ENCODE data around the gene PI4KA.
A peak's percentile ranks its signal among the peaks of the same experiment; 100 is the strongest.

PI4KA gene

DNA sequence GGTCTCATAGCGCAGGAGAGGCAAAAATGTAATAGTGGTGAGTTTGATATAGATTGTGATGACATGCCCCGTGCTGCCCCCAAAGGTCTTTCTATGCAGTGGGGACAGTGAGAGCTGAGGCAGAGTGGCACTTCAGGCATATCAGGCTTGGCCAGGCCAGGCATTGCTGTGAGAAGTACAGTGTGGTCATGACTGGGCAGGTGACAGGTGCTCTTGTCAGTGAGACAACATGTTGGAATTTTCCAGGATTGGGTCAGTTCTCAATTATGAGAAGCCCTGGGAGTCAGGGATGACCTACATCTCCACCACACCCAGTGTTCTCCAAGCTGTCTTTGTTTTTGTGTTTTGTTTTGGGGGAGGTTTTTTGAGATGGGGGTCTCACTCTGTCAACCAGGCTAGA, 3.9 kb upstream of the PI4KA start:
- no peak overlapping the region for H3K9ac ChIP-seq (ENCODE audit: low read length)
- no peaks in the 10 kb centered on the region for H3K27me3 ChIP-seq (replicated peaks; ENCODE audit: control insufficient read depth, insufficient read depth, low read length)
- no peak for DNase-seq (ENCODE audit: low read depth)
- no peaks in the 10 kb centered on the region for H3K9me3 ChIP-seq (ENCODE audit: control insufficient read depth, low read length)
- H3K36me3 ChIP-seq (ENCODE audit: control insufficient read depth, insufficient read depth, low read length, severe bottlenecking), result no peaks in the 10 kb centered on the region
- H3K4me1 ChIP-seq (ENCODE audit: control insufficient read depth, insufficient read depth, low read length), result peaks cover 23% of the 10 kb centered on the region
- H3K4me3 ChIP-seq (ENCODE audit: low read length), result no peak overlapping the region

DNA sequence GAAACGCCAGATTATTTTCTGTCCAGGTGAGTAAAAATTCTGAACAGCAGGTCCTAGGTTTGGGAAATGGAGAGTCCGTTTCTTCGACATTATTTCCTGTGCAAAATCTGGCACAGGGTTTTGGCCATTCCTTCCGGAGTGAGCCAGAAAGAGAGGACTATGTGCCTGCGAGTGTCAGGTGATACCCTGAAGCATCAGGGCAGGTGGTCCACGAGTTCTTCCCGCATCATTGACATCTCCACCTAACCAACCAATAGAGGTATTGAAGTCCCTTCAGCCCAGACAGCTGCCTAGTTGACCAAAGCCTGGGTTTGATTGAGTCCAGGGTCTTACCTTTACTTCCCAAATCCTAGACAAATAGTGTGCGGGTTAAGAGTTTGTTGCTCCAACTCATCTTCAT, 1.0 kb upstream of the PI4KA start:
- peaks cover 35% of the 10 kb centered on the region for H3K4me1 ChIP-seq (ENCODE audit: control insufficient read depth, insufficient read depth, low read length)
- no peaks in the 10 kb centered on the region for H3K9me3 ChIP-seq (ENCODE audit: control insufficient read depth, low read length)
- H3K27me3 ChIP-seq (replicated peaks; ENCODE audit: control insufficient read depth, insufficient read depth, low read length), result no peaks in the 10 kb centered on the region
- H3K36me3 ChIP-seq (ENCODE audit: control insufficient read depth, insufficient read depth, low read length, severe bottlenecking), result no peaks in the 10 kb centered on the region
- H3K4me3 ChIP-seq (ENCODE audit: low read length), result peak overlapping the region; percentile 96
- no peak for DNase-seq (ENCODE audit: low read depth)
- peak overlapping the region; percentile 93 for H3K9ac ChIP-seq (ENCODE audit: low read length)

DNA sequence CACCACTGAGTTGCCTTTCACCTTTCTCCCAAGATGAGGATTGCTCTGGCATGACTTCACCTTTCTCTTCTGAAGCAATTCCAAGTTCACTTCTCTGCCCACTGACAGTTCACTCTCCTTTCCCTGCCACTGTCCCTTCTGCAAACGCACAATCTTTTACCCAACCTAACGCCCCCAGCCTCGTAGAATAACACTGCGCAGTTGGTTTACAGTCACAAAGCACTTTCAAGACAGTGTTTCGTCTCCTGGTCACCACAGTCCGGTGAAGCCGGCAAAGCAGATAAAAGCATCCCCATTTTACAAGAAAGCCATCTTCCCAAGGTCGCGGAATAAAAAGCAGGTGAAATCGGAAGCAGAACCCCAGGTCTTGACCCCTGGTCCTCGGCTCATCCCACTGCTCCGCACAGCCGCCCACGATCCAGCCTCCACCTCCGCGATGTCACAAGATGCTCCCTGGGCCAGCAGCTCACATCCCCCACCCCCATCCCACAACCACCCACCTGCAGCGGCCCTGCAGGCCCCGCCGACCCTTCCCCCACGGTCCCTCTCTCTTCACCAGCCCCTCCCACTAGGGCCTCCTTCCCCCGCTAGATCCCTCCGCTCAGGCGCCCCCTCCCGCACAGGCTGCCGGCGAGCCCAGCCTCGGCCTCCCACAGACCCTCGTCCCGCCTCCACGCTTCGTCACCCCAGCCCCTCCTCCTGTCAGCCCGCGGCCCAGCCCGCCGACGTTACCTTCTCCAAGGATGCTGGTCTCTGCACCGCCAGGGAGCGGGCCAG, 585 bp downstream of the PI4KA start:
- H3K4me3 ChIP-seq (ENCODE audit: low read length), result peak overlapping the region; percentile 96
- peaks cover 33% of the 10 kb centered on the region for H3K4me1 ChIP-seq (ENCODE audit: control insufficient read depth, insufficient read depth, low read length)
- no peaks in the 10 kb centered on the region for H3K9me3 ChIP-seq (ENCODE audit: control insufficient read depth, low read length)
- H3K36me3 ChIP-seq (ENCODE audit: control insufficient read depth, insufficient read depth, low read length, severe bottlenecking), result no peaks in the 10 kb centered on the region
- no peaks in the 10 kb centered on the region for H3K27me3 ChIP-seq (replicated peaks; ENCODE audit: control insufficient read depth, insufficient read depth, low read length)
- peak overlapping the region; percentile 93 for H3K9ac ChIP-seq (ENCODE audit: low read length)
- peak; percentile 90 for DNase-seq (ENCODE audit: low read depth)

DNA sequence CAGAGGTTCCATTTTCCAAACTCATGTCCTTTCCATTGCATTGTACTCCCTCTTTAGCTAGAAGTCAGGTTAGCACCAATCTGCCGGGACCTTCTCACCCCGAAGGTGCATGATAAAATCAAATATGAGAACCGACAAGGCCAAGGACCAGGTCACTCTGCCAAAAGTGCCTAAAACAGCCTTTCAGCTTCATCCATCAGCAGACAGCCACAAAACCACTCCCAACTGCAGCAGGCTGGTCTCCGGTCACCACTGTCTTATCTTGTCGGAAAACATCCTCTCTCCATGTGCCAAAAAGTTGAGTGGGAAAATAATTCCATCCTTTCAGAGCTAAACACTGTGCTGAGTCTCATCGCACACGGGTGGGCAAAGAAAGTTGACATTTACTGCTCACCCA, 1.4 kb downstream of the PI4KA start:
- H3K4me1 ChIP-seq (ENCODE audit: control insufficient read depth, insufficient read depth, low read length), result peaks cover 33% of the 10 kb centered on the region
- peak overlapping the region; percentile 93 for H3K9ac ChIP-seq (ENCODE audit: low read length)
- DNase-seq (ENCODE audit: low read depth), result no peak
- H3K27me3 ChIP-seq (replicated peaks; ENCODE audit: control insufficient read depth, insufficient read depth, low read length), result no peaks in the 10 kb centered on the region
- H3K36me3 ChIP-seq (ENCODE audit: control insufficient read depth, insufficient read depth, low read length, severe bottlenecking), result no peaks in the 10 kb centered on the region
- peak overlapping the region; percentile 96 for H3K4me3 ChIP-seq (ENCODE audit: low read length)
- H3K9me3 ChIP-seq (ENCODE audit: control insufficient read depth, low read length), result no peaks in the 10 kb centered on the region

DNA sequence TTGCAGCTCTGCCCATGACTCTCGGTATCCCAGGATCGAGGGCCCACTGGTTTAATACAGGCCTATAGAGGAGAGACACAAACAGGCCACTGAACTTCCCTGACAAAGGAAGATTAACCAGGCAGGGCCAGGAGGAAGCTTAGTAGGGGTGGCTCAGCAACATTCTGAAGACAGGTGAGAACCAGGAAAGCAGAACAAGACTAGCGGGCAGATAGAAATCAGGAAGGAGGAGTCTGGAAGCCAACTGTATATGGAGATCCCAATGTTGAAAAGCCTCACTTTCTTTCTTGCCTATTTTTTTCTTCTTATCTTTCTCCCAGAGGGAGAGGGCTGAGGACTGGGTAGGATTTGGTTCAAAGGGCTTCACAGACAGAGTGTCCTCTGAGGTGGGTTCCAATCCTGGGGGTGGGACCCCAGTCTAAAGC, 5.4 kb downstream of the PI4KA start:
- Histone ChIP-seq H3K36me3 (ENCODE audit: control insufficient read depth, insufficient read depth, low read length, severe bottlenecking) (no peaks in the 10 kb centered on the region), H3K4me3 (ENCODE audit: low read length) (no peak overlapping the region), H3K27me3 (replicated peaks; ENCODE audit: control insufficient read depth, insufficient read depth, low read length) (no peaks in the 10 kb centered on the region), H3K9ac (ENCODE audit: low read length) (no peak overlapping the region), H3K9me3 (ENCODE audit: control insufficient read depth, low read length) (no peaks in the 10 kb centered on the region), H3K4me1 (ENCODE audit: control insufficient read depth, insufficient read depth, low read length) (peaks cover 29% of the 10 kb centered on the region)
- no peak for DNase-seq (ENCODE audit: low read depth)

DNA sequence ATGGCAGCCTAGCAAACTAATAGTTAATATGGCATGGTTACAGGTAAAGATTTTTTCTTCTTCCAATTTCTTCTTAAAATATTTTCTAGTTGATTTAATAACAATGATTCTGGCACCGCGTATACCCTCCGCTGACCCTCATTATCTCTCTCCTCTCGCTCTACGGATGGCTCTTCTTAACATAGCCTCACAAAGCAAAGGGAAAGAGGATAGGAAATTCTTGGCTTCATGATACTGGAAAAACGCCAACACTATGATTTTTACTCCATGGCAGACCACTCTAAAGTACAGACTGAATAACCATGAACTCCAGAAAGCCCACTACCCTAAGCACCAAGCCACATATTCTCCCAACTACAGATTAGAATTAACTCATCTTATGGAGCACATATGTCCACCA, 6.1 kb downstream of the PI4KA start:
- Histone ChIP-seq H3K36me3 (ENCODE audit: control insufficient read depth, insufficient read depth, low read length, severe bottlenecking) (no peaks in the 10 kb centered on the region), H3K27me3 (replicated peaks; ENCODE audit: control insufficient read depth, insufficient read depth, low read length) (no peaks in the 10 kb centered on the region), H3K4me3 (ENCODE audit: low read length) (no peak overlapping the region), H3K9ac (ENCODE audit: low read length) (no peak overlapping the region), H3K9me3 (ENCODE audit: control insufficient read depth, low read length) (no peaks in the 10 kb centered on the region), H3K4me1 (ENCODE audit: control insufficient read depth, insufficient read depth, low read length) (peaks cover 25% of the 10 kb centered on the region)
- DNase-seq (ENCODE audit: low read depth), result no peak

DNA sequence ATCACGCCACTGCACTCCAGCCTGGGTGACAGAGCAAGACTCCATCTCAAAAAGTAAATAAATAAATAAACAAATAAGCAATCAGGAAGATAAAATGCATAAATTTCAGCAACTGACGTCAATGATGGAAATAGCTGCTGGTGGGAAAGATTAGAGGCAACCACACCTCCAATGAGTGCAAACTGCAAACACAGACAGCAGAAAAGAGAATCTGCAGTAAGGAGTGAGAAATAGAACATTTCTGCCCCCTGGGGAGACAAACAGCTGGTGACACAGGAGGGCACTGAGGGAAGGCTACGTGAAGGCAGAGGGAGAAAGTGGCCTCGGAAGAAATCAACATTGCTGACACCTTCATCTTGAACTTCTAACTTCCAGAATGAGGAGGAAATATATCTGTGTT, 6.5 kb downstream of the PI4KA start:
- Histone ChIP-seq H3K27me3 (replicated peaks; ENCODE audit: control insufficient read depth, insufficient read depth, low read length) (no peaks in the 10 kb centered on the region), H3K36me3 (ENCODE audit: control insufficient read depth, insufficient read depth, low read length, severe bottlenecking) (no peaks in the 10 kb centered on the region), H3K4me3 (ENCODE audit: low read length) (no peak overlapping the region), H3K4me1 (ENCODE audit: control insufficient read depth, insufficient read depth, low read length) (peaks cover 20% of the 10 kb centered on the region), H3K9ac (ENCODE audit: low read length) (no peak overlapping the region), H3K9me3 (ENCODE audit: control insufficient read depth, low read length) (no peaks in the 10 kb centered on the region)
- no peak for DNase-seq (ENCODE audit: low read depth)

DNA sequence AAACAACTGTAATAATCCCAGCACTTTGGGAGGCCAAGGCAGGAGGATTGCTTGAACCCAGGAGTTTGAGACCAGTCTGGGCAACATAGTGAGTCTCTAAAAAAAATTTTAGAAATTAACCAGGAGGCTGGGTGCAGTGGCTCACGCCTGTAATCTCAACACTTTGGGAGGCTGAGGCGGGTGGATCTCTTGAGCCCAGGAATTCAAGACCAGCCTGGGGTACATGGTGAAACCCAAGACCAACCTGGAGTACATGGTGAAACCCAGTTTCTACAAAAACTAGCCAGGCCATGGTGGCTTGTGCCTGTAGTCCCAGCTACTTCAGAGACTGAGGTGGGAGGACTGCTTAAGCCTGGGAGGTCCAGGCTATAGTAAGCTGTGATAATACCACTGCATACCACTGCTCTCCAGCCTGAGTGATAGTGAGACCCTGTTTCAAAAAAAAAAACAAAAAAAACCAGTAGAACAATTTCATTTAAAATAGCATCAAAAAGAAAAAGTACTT, 11.2 kb downstream of the PI4KA start:
- Histone ChIP-seq H3K4me1 (ENCODE audit: control insufficient read depth, insufficient read depth, low read length) (peaks cover 2% of the 10 kb centered on the region), H3K36me3 (ENCODE audit: control insufficient read depth, insufficient read depth, low read length, severe bottlenecking) (no peaks in the 10 kb centered on the region), H3K9ac (ENCODE audit: low read length) (no peak overlapping the region), H3K4me3 (ENCODE audit: low read length) (no peak overlapping the region), H3K9me3 (ENCODE audit: control insufficient read depth, low read length) (no peaks in the 10 kb centered on the region), H3K27me3 (replicated peaks; ENCODE audit: control insufficient read depth, insufficient read depth, low read length) (no peaks in the 10 kb centered on the region)
- no peak for DNase-seq (ENCODE audit: low read depth)

DNA sequence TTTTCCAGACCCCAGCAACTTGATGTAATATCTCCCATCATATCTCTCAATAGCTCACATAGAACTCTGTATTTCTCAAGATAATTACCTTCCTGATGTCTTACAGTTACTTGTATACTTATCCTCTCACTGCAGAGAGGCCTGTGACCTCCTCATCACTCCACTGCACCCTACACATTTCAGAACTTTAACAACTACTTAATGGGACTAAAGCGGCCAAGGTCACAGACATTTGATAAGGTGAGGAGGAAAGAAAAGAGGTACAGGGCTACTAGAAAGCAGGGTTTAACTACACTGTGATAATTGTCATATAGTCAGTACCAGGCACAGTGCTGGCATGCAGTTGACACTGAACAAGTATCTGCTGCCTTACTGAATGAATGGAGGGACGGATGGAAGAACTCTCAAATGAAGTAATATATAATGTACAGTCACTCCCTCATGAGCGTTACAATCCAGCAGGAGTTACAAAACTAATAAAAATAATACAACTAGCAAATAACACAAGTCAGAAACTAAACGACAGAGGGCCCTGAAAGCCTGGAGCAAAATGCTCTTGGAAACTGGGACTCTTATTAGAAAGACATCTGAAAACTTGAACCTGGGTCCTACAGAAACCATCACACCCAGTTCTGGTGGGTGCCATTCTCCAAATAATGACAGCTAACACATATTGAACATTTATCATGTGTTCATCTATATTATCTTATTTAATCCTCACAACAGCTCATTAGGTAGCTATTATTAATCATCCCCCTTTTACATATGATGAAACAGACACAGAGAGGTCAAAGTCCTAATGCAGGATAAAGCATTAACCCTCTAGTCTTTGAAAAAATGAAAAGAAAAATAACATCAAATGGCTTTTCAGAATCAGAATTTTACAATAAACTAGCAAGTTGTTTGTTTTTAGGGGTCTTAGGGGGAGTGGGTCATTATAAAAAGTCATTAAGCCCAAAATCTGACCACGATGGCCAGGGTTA, 14.3 kb downstream of the PI4KA start:
- Histone ChIP-seq H3K4me1 (ENCODE audit: control insufficient read depth, insufficient read depth, low read length) (no peaks in the 10 kb centered on the region), H3K9ac (ENCODE audit: low read length) (no peak overlapping the region), H3K4me3 (ENCODE audit: low read length) (no peak overlapping the region), H3K36me3 (ENCODE audit: control insufficient read depth, insufficient read depth, low read length, severe bottlenecking) (no peaks in the 10 kb centered on the region), H3K9me3 (ENCODE audit: control insufficient read depth, low read length) (no peaks in the 10 kb centered on the region), H3K27me3 (replicated peaks; ENCODE audit: control insufficient read depth, insufficient read depth, low read length) (no peaks in the 10 kb centered on the region)
- no peak for DNase-seq (ENCODE audit: low read depth)

DNA sequence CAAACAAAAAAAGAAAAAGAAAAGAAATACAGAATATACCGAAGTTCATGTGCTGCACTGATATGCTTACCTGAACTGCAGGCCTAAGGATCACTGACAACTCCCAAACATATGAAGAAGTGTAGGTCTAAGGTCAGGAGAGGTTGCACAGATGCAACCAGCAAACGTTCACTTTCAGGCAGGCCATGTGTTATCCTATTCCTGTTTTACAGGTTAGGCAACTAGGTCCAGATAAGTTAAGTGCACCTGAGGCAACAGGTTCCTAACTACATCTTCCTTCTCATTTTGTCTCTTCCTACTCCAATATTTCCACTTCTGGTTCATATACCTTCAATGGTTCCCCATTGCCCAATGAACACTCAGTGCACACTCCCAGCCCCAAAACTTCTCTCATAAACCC, 15.1 kb downstream of the PI4KA start:
- Histone ChIP-seq H3K4me1 (ENCODE audit: control insufficient read depth, insufficient read depth, low read length) (no peaks in the 10 kb centered on the region), H3K36me3 (ENCODE audit: control insufficient read depth, insufficient read depth, low read length, severe bottlenecking) (no peaks in the 10 kb centered on the region), H3K4me3 (ENCODE audit: low read length) (no peak overlapping the region), H3K27me3 (replicated peaks; ENCODE audit: control insufficient read depth, insufficient read depth, low read length) (no peaks in the 10 kb centered on the region), H3K9ac (ENCODE audit: low read length) (no peak overlapping the region), H3K9me3 (ENCODE audit: control insufficient read depth, low read length) (no peaks in the 10 kb centered on the region)
- no peak for DNase-seq (ENCODE audit: low read depth)

DNA sequence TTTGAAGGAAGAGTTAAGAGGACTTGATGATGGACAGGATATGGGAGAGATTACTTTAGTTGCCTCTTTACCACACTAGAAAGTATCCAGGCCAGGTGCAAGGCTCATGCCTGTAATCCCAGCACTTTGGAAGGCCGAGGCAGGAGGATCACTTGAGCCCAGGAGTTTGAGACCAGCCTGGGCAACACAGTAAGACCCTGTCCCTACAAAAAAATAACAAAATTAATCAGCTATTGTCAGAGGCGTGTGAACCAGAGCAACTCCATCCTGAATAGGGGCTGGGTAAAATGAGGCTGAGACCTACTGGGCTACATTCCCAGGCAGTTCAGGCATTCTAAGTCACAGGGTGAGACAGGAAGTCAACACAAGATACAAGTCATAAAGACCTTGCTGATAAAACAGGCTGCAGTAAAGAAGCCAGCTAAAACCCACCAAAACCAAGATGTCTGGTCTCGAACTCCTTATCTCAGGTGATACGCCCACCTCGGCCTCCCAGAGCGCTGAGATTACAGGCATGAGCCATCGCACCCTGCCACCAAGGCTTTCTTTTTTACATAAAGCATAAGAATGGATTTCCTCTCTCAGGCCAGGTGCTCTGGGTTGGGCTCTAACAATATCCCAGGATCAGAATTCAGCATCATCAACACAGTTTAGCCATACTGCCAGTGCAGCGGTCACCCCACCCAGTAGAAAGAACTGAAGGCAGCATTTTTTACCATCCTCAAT, 17.8 kb downstream of the PI4KA start:
- no peaks in the 10 kb centered on the region for H3K4me1 ChIP-seq (ENCODE audit: control insufficient read depth, insufficient read depth, low read length)
- DNase-seq (ENCODE audit: low read depth), result no peak
- H3K27me3 ChIP-seq (replicated peaks; ENCODE audit: control insufficient read depth, insufficient read depth, low read length), result no peaks in the 10 kb centered on the region
- no peaks in the 10 kb centered on the region for H3K36me3 ChIP-seq (ENCODE audit: control insufficient read depth, insufficient read depth, low read length, severe bottlenecking)
- no peak overlapping the region for H3K4me3 ChIP-seq (ENCODE audit: low read length)
- H3K9me3 ChIP-seq (ENCODE audit: control insufficient read depth, low read length), result no peaks in the 10 kb centered on the region
- no peak overlapping the region for H3K9ac ChIP-seq (ENCODE audit: low read length)
